A549 treated with Mapracorat at 1 μM for 4 hours (cell line): ENCODE data around the gene FBXL19. TPM values are rescaled to one million over a fixed set of nuclear protein-coding genes. Genes with fewer than 3 reads are reported as not detected.

ENCODE experiments used
- total RNA-seq: library from RNA; stranded (reverse); fragments of 200-300 nt; extraction: Qiagen RNA extraction; gene quantifications from 5 replicates; pipeline ENCODE4 v1.2.3, GENCODE V29; 2022

Gene FBXL19
- 9.8 to 19.2 TPM (median 18.4 TPM) in 5 replicates for total RNA-seq

DNA sequence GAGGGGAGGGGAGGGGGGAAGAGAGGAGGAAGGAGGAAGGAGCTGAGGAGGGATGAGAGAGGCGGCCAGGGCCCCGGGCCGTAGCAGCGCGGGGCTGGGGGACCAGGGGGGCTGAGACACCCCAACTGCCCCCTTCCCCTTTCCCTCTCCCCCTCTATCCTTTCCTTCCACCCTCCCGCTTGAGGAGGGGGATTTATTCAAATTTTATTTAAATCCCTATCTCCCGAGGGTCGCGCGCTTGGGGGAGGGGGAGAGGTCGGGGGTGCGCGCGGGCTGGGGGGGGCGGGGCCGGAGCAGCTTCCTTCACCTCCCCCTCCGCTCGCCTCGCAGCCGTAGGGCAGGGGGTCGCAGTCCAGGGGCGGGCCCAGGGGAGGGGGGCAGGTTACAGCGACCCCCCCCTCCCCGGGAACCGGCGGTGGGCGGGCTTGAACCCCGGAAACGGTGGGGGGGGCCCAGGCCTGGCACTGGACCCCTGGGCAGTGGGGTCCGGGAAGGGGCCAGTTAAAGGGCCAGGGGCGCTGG, at the start of gene FBXL19:
FBXL19 (plus strand) TSS at position 19 of the 522 bp plus-strand sequence. CDS start 2,183 bp downstream, outside the sequence.

DNA sequence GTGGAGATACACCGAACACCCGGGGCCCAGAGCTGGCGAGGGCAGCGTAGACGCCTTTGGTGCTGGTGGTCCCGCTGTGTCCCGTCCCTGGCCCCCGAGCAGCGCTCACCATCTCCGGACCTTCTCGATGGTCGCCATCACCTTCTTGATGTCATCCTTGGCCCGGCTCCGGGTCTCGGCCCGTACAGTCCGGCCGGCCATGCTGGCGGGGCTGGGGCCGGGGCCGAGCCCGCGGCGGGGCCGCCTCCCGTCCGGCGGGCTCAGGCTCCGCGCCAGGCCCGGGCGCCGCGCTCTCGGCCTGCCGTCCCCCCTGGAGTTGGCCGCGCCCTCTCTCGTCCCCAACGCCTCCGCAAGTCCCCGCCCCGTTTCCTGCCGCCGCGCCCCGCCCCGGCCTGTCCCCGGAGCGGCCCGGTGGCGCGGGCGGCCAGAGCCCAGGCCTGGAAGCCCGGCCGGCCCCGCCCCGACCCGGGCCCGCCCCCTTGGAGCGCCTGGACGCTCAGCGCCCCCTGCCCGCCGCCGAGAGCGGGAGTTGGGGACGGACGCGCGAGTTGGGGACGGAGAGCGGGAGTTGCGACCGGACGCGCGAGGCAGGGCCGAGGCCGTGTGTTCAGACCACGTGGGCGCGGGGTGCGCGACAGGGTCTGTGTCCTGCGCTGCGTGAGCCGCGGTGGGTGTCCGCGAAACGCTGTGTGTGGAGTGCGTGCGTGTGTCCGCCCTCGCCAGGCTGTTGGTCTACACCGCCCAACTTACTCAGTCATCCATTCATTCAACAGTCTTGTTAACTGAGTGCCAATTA, 29.4 kb upstream of the FBXL19 start, which contains the start of gene BCL7C:
BCL7C (minus strand) TSS at position 334 of the 796 bp plus-strand sequence; CDS start at position 201, 133 bp downstream.

DNA sequence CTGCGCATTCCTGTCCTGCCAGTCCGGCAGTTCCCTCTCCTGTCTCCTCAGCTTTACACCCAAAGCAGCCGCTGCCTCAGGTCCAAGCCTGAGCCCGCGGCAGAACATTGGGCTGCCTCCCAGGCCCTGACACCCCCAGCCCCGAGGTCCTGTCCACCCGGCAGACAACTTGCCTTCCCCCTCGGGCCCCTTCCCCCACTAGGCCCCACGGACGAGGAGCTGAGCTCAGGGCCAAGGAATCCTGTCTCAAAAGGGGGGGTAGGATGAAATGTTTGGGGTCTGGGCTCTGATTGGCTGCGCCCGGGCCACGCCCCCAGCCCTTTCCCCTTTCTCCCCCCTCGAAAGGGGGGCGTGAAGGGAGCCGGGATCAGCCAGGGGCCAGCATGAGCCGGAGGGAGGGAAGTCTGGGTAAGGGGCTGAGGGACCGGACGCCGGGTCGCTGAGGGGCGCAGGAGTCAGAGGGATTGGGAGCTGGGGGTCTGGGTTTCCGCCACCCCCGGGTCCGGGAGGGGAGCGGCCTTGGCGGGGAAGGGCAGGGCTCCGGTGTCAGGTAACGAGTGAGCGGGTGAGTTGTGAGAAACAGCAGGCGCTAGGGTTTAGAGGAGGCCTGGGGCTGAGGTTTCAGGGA, 27.0 kb upstream of the FBXL19 start, which contains the start of gene CTF1:
CTF1 (plus strand) TSS at position 354 of the 628 bp plus-strand sequence; CDS start at position 384, 30 bp downstream.

DNA sequence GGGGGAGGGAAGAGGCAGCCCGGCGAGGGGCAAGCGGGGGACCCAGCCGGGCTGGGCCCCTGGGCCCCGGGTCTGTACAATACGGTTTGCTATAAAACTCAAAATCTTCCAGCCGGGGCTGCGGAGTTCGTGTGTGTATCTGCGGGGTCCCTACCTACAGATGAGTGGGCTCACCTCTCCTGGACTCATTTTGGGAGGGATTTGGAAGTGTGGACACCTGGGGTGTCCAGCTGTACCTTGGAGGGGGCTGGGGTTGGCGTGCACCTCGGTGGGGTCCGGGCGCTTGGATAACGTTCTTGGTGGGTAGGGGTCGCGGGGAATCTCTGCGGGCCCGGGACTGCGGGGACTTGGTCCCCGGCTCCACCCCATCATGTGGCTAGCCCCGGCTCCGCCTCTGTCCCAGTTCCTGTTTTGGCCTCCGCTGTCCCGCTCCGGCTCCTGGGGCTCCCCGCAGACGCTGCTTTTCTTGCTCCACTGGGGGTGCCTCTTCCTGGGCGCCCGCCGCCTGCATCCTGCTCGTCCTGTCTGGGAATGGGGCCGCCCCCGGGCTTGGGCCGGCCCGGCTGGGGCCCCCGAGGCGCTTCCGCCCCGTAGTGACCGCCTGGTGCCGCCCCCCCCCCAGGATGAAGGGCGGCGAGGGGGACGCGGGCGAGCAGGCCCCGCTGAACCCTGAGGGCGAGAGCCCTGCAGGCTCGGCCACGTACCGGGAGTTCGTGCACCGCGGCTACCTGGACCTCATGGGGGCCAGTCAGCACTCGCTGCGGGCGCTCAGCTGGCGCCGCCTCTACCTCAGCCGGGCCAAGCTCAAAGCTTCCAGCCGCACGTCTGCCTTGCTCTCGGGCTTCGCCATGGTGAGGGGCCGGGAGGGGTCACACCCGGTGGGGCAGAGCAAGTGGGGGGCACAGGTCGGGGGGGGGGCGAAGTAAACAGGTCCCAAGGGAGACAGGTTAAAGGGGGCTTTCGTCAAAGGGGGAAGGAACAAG, 25.6 kb downstream of the FBXL19 start, which contains the start of gene ORAI3:
ORAI3 (plus strand) TSS at position 402 of the 983 bp plus-strand sequence; CDS start at position 624, 222 bp downstream.

GRCh38 chr16:30957456-30958174, 34.2 kb downstream of the FBXL19 start, which contains the start of gene SETD1A:
SETD1A (plus strand) TSS chr16:30957754; CDS start chr16:30958732, 978 bp downstream.

GRCh38 chr16:30984669-30985400, 61.5 kb downstream of the FBXL19 start, which contains the start of gene HSD3B7:
HSD3B7 (plus strand) TSS chr16:30985207; CDS start chr16:30985659, 452 bp downstream.

Other genes starting within 250 kb of the FBXL19 start
- 8.2 to 25.8 TPM (median 21.5 TPM) in 5 replicates for gene SRCAP, start 224.4 kb upstream of the FBXL19 start, total RNA-seq
- gene PHKG2, start 175.1 kb upstream of the FBXL19 start, total RNA-seq = 20.8 to 31.7 TPM (median 29.7 TPM) in 5 replicates
- gene CFAP119, start 161.5 kb upstream of the FBXL19 start, total RNA-seq = 5.5 to 9.4 TPM (median 8.9 TPM) in 5 replicates
- gene RNF40, start 161.2 kb upstream of the FBXL19 start, total RNA-seq = 66.6 to 85.9 TPM (median 80.0 TPM) in 5 replicates
- gene ZNF629, start 136.4 kb upstream of the FBXL19 start, total RNA-seq = 15.7 to 18.8 TPM (median 18.0 TPM) in 5 replicates
- gene BCL7C, start 29.5 kb upstream of the FBXL19 start, total RNA-seq = 25.8 to 42.7 TPM (median 40.6 TPM) in 5 replicates
- 0.11 to 0.39 TPM (median 0.15 TPM) in 5 replicates for gene CTF1, start 27.0 kb upstream of the FBXL19 start, total RNA-seq
- gene ORAI3, start 25.5 kb downstream of the FBXL19 start, total RNA-seq = 11.3 to 15.8 TPM (median 13.8 TPM) in 5 replicates
- 13.2 to 20.3 TPM (median 19.3 TPM) in 5 replicates for gene SETD1A, start 34.2 kb downstream of the FBXL19 start, total RNA-seq
- gene HSD3B7, start 61.6 kb downstream of the FBXL19 start, total RNA-seq = 12.5 to 15.4 TPM (median 14.3 TPM) in 5 replicates
- 1.4 to 2.2 TPM (median 1.8 TPM) in 5 replicates for gene STX1B, start 87.1 kb downstream of the FBXL19 start, total RNA-seq
- gene STX4, start 110.0 kb downstream of the FBXL19 start, total RNA-seq = 54.0 to 68.8 TPM (median 66.1 TPM) in 5 replicates
- 12.0 to 20.9 TPM (median 15.2 TPM) in 5 replicates for gene ZNF668, start 150.7 kb downstream of the FBXL19 start, total RNA-seq
- gene ZNF646, start 150.8 kb downstream of the FBXL19 start, total RNA-seq = 8.0 to 11.9 TPM (median 10.5 TPM) in 5 replicates
- 0.97 to 2.7 TPM (median 1.8 TPM) in 5 replicates for gene PRSS53, start 165.4 kb downstream of the FBXL19 start, total RNA-seq
- 112 to 146 TPM (median 143 TPM) in 5 replicates for gene VKORC1, start 171.2 kb downstream of the FBXL19 start, total RNA-seq
- gene BCKDK, start 184.8 kb downstream of the FBXL19 start, total RNA-seq = 40.3 to 55.9 TPM (median 50.6 TPM) in 5 replicates
- 40.3 to 51.0 TPM (median 45.0 TPM) in 5 replicates for gene KAT8, start 194.1 kb downstream of the FBXL19 start, total RNA-seq
- gene PRSS8, start 212.2 kb downstream of the FBXL19 start, total RNA-seq = 1.1 to 2.2 TPM (median 1.5 TPM) in 5 replicates
- 1.1 to 1.6 TPM (median 1.2 TPM) in 5 replicates for gene PRSS36, start 226.5 kb downstream of the FBXL19 start, total RNA-seq